HEK293T (cell line): ENCODE results near the gene SLC12A5.

Source experiments
- HDGF ChIP-seq: fragments of 450-650 bp; IDR thresholded peaks from 2 replicates; pipeline ENCODE4 v1.6.1; 2017; ENCODE audit warnings: antibody characterized with exemption, borderline replicate concordance
- ZNF384 ChIP-seq: fragments of 450-650 bp; IDR thresholded peaks from 2 replicates; pipeline ENCODE4 v1.6.1; 2016

DNA sequence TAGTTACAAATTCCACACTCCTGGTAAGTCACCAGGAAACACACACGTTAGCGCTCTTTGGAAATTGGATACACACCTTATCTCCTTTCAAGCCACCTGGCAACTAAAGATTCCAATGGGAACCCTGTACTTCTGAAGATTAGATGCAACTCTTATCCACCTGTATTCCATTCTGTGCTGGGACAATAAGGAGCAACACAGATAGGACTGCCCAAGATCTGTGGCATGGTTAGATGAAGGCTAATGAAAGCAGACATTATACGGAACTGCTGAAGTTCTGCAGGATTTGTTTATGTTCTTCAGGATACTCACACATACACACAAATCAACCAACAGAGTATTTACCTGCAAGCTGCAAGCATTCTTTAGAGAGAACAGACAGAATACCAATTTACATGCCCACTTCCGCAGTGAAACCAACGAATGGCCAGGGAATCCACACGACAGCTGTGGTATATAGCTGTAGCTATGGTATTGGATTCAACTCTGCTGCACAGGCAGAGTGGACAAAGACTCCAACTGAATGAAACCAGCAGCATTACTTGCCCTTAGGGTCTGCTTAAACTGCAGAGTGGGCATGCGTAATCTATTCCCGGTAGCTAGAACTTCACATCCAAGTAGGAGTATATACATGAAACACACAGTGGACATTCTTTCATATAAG is 48.8 kb downstream of the SLC12A5 start:
- TF ChIP-seq ZNF384, result no peak
- TF ChIP-seq HDGF, result no peak
